Suprapubic skin (tissue), 3 donors: ENCODE measurements around the gene RTKN.

Source experiments
- EP300 ChIP-seq: sonication (generic); formaldehyde crosslinking; IDR thresholded peaks from one replicate; pipeline ENCODE4 v1.6.1; 2017; ENCODE audit warnings: antibody characterized with exemption
- POLR2A ChIP-seq, 2 donors: fragments of 450-650 bp; IDR thresholded peaks; one replicate each; pipeline ENCODE4 v1.6.1; 2017; ENCODE audit warnings: antibody characterized with exemption in 2 of 2, mild to moderate bottlenecking in 2 of 2, moderate library complexity in 2 of 2
- TF ChIP-seq, protein P1 (sequence below), 2 donors: fragments of 200-600 bp in 1 of 2; fragments of 450-650 bp in 1 of 2; sonication (generic) in 1 of 2; IDR thresholded peaks; one replicate each; pipeline ENCODE4 v1.5.1; 2016 to 2019; ENCODE audit warnings: antibody characterized with exemption in 2 of 2, mild to moderate bottlenecking in 1 of 2, moderate library complexity in 1 of 2

DNA sequence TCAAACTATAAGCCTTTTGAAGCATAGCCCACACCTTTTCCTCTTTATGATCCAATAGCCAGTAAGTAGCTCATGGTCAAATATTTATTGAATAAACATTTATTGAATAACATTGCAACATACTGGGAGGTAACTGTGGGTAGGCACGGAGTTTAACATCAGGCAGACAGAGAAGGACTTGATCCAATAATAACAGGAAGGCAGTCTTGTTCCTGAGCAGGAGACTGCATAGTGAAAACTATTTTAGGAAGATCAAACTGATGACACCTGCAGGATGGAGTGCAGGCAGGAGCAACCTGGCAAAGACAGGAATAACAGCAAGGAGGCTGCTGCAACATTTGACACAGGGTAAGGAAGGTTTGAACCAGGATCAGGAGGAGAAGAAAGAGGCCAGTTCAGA lies 58.5 kb downstream of the RTKN start:
- TF ChIP-seq, protein P1, sequence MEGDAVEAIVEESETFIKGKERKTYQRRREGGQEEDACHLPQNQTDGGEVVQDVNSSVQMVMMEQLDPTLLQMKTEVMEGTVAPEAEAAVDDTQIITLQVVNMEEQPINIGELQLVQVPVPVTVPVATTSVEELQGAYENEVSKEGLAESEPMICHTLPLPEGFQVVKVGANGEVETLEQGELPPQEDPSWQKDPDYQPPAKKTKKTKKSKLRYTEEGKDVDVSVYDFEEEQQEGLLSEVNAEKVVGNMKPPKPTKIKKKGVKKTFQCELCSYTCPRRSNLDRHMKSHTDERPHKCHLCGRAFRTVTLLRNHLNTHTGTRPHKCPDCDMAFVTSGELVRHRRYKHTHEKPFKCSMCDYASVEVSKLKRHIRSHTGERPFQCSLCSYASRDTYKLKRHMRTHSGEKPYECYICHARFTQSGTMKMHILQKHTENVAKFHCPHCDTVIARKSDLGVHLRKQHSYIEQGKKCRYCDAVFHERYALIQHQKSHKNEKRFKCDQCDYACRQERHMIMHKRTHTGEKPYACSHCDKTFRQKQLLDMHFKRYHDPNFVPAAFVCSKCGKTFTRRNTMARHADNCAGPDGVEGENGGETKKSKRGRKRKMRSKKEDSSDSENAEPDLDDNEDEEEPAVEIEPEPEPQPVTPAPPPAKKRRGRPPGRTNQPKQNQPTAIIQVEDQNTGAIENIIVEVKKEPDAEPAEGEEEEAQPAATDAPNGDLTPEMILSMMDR (IDR thresholded peaks at IDR 0.05), result no peak
- TF ChIP-seq EP300 (no peak), POLR2A (IDR thresholded peaks at IDR 0.05) (no peak)
